Activated naive CD4-positive, alpha-beta T cell treated with anti-CD3 and anti-CD28 coated beads, Interleukin-2, amount 50 U/mL, for 16 hours (primary cell): Measurements from ENCODE around the gene DNAJB13.
"Not testable (repeated sequence)": the region's sequence is repeated elsewhere in the genome, so short reads cannot be mapped to it uniquely, and the experiment has no call there.

Source experiments
- DNase-seq: peaks from one replicate; pipeline ENCODE4 v3.0.0-alpha.2; 2020

The DNAJB13 gene

DNA sequence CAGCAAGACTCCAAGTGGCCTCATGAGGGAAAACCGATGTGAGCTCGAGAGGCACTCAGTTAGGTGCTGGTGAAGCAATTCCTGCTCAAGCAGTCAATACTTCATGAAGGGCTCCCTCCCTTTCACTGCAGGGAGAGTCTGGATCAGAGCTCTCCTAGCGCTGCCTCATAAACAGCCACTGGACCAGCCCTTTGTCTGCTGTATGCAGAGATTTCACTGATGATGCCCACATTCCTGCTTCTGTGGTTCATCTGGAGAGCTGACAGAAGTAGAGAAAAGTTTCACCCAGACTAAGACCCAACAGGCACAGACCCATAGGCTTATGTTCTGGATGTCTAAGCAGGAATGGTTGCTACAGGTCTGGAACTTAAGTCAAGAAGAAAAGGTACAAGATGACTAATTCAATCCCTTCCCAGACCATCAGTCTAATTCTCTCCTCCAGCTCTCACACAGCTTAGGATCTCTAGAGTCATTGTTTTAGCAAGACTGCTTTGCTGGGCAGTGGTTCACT lies 27.8 kb downstream of the DNAJB13 start:
- DNase-seq: no peak

DNA sequence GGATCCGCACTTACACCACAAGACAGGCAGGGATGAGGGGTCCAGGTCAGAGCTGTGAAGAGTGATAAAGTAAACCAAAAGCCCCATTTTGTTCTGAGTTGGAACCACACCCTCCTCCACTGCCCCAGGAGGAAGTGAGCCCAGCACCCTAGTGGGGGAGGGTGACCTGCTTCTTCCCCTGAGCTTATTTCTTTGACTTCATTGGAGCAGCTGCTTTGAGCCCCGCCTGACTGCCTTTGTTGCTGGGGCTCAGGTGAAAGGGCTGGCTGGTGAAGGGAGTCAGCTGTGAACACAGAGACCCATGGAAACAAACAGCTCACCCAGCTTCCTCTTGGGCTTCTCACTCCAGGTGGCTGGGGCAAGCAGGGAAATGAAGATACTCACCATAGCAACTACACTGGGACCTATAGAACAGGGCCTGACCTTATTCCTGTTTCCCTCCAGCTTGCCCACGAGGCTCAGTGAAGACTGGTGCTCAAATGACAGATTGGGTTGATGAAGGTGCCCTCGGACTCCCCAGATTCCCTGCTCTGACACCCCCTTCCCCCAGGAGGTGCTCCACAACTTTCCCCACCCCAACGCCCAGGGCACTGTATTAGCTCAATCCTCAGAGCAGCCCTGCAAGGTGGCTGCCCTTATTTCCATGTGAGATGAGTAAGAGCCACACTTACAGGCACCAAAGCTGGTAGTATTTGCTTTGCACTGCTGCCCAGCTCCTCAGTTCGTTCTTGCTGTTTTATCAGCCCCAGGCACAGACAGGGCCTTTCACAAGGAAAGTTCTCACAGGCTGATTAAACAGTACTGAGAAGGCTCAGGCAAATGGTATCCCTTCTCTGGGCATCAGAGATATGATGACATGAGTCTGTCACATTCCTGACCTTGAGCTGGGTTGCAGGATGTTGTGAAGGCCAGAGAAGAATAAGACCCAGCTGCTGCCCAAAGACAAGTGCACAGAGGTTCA lies 29.5 kb downstream of the DNAJB13 start:
- DNase-seq: peak; percentile 64

DNA sequence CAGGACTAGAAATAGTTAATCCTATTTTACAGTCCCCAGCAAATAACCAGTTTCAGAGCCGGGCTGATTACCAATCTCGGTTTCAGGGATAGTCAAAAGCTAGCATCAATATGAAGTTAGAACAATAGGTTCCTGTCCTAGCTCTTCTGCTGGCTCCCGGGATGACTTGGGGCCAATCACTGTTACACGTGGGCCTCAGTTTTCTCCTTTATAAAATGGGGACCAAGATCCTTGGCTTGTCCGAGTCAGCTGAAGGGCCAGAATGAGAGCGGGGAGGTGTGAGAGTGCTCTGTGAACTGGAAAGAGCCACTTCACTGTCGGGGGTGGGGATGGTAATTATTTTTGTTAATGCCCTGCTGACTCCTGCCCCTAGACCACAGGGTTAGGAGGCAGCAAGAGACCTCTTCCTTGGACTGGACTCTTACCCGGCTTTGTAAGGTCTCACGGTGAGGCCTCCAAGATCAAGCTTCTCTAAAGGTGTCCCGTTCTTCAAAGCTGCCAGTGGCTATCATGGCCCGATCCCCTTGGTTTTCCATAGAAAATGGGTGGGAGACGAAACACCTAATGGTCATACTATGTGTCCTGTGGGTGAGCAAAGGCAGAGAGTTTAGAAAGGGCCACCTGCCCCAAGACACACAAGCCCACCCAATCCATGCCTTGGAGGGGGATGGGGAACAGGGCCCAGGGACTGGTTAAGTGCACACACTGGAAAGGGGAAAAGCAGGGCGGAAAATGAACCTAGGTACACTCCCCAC lies 30.4 kb downstream of the DNAJB13 start:
- no peak for DNase-seq

DNA sequence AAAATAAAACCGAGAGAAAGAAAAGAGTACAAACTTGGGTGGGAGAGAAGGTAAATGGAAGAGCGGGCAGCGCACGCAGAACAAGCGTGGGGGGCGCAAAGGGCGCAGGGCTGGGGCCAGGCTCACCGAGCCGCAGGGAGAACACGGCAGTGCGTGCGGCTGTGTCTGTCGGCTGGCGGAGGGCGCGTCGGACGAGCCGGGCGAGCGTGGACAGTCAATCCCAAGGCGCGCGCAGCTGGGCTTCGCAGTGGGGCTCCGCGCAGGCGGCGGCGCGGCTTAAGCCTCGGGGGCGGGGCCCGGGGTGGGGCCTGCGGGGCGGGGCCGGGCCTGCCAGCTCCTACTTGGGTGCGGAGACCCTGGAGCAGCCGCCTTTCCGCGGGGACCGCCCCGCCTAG lies 31.8 kb downstream of the DNAJB13 start, which contains the start of gene UCP2:
UCP2 (minus strand) TSS at position 249 of the 395 bp plus-strand sequence. CDS start 4,465 bp downstream, outside the sequence.
- peak; percentile 83 for DNase-seq

DNA sequence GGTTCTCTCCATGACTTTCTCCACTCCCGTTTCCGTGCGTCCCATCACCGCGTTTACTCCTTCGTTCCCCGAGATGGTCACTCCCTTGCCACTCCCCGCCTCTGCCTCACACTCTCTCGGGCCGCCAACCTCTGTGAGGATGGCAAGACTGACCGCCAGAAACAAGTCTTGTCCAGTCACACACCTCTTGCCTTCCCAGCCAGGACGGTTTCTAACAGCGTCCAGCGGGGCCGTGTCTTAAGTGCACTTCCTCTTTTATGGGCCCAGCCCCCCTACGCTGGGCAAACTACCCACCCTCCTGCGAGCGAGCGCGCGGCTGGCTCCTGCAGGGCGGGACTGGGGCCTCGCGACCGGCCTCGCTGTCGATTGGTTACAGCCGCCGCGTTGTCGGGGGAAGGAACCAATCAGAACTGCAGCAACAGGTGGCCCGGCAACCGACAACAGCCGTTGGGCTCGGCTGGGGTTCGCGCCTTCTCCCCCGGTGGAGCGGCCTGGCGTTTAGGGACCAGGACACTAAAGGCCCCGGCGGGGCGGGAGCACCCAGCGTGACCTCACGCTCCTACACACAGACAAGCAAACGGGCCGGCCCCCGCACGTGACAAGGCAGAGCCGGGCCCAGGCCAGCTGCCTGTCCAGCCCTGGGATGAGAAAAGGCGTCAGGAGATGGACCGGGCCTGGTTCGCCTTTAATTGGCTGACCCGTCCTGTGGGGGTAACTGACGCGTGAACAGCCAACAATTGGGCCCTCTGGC lies 32.3 kb downstream of the DNAJB13 start:
- DNase-seq: peak; percentile 94

DNA sequence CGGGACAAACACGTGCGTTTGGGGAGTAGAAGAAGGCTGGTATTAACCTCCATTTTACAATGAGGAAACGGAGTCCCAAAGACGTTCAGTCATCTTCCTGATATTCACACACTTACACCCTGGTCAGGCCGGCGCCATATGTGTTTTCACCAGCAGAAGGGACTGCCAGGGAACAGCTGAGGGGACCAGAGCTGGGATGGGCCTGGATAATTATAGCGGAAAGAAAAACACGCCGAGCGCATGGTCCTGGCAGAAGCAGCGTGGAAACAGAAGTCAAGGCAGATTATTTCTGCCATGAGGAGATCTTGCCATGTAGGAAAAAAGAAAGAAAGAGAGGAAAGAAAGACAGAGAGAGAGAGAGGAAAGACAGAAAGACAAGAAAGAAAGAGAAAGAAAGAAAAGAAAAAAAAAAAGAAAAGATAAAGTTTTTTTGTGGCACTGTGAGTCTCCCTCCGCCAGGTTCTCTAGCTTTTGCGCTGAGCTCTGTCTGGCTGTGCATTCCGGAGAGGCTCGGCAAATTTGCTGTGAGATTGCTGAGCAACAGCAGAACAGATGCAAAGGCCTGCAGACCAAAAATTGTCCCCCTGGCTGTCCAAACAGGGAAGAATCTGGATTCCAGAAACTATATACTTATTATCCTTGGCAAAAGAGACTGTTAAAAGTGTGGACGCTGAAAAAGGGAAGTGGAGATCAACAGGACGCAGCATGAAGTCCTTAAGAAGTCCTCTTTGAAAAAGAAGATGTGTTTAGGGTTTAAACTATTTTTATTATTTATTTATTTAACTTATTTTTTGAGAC lies 33.1 kb downstream of the DNAJB13 start:
- peak; percentile 34 for DNase-seq

DNA sequence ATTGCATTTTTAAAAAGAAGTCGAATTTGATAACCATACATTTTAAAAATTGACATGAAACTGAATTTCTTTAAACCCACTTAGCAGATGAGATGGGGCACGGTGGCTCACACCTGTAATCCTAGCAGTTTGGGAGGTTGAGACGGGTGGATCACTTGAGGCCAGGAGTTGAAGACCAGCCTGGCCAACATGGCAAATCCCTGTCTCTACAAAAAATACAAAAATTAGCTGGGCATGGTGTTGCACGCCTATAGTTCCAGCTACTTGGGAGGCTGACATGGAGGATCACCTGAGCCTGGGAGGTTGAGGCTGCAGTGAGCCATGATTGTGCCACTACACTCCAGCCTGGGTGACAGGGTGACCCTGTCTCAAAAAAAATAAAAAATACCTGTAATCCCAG lies 34.8 kb downstream of the DNAJB13 start:
- not testable (repeated sequence) for DNase-seq

DNA sequence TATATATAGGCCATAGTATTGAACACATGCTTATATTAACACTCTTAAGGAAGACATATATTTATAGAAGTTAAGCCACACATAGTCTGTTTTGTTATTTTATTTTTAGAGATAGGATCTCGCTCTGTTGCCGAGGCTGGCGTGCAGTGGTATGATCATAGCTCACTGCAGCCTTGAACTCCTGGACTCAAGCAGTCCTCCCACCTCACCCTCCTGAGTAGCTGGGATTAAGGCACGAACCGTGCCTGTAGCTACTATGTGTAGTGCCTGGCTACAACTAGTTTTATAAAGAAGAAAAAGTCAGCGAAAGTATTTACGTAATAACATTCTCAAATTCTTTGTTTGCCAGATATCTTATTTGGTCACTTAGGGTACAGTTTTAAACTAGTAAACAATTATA lies 37.4 kb downstream of the DNAJB13 start:
- DNase-seq: no peak

DNA sequence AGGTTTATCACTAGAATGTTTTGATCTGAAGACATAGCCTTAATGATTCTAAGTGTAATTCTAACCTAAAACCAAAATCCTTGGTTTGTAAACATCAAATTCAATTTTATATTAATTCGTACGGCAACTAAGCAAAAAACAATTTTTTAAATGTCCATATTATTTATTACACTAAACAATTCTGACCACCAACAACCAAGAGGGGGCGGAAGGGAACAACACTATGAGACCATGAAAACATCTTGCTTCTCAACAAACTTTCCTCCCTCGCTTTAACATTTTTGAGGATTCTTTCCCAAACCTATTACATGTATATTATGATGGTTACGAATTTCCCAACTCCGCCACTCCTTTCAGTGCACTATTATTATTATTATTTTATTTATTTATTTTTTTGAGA lies 38.3 kb downstream of the DNAJB13 start:
- no peak for DNase-seq

DNA sequence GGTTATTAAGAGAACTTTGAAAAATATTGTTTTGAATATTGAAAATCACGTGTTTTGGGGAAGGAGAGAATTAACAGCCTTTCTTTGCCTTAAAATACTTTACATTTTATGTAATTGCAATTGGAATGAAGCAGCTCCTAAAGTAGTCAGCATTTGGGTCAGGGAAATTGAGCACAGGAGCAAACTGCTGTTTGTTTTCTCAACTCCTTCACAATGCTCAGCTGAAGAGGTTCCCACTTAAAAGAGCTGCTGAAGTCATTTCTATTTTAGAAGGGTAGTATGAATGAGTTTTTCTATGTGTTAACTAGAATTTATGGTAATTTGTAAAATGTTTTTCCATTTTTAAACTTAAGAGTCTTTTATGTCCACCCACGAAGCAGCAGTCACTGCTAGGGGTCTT lies 39.9 kb downstream of the DNAJB13 start:
- DNase-seq: no peak

DNA sequence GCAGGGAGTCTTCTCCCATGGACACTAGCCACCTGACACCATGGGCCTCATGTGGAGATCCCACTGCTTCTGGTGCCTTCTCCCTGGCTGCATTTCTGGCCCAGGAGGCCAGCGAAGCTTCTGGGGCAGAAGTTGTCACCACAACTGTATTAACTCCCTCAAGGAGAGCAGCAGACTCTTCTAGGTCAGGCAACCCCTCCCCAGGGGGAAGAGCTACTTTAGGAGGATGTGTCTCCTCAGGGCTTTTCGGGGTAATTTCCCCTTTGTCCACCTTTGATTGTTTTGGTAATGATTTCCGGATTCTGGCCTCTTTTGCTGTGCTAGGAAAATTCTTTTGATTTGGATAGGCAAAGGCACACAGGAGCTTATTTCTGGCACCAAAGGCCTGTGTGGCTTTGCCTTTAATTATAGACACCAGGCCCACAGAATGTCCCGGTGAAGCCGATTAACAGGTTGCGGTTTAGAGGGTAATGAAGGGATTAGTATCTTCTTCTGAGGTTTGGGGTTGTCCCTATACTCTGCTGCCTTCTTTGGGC lies 40.7 kb downstream of the DNAJB13 start:
- no peak for DNase-seq

DNA sequence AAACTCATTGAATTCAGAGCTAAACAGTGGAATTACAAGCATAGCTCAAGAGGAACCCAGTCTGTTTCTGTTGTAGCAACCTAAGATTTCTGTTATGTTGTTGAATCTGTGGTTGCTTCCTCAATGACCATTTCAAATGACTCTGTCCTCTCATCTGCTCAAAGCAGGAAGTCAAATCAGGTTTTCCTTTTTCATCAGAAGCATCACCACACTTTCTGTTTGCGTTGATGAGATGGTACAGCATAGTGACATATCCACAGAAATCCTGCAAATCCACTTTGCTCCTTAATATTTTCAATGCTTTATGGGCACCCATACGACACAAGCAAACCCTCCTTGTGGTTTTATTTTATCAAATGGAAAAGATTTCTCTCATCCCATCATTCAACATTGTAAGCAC lies 44.4 kb downstream of the DNAJB13 start:
- DNase-seq: no peak

DNA sequence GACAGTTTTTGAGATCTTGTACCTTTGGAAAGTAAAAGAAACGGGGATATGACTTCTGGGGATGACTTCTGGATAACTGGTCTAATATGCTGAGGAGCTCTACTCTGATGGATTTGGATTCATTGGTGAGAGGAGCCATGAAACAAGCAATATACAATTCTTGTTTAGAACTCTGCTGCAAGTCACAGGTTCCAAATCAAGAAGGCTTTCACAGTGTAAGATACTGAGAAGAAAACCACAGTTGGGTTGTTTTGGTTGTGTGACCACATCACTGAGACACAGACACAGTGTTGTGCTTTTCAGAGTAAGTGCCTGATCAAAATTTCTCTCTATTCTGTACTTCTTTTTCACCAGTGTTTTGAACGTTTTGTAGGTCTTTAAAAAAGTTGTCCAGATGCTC lies 44.9 kb downstream of the DNAJB13 start:
- DNase-seq: no peak

DNA sequence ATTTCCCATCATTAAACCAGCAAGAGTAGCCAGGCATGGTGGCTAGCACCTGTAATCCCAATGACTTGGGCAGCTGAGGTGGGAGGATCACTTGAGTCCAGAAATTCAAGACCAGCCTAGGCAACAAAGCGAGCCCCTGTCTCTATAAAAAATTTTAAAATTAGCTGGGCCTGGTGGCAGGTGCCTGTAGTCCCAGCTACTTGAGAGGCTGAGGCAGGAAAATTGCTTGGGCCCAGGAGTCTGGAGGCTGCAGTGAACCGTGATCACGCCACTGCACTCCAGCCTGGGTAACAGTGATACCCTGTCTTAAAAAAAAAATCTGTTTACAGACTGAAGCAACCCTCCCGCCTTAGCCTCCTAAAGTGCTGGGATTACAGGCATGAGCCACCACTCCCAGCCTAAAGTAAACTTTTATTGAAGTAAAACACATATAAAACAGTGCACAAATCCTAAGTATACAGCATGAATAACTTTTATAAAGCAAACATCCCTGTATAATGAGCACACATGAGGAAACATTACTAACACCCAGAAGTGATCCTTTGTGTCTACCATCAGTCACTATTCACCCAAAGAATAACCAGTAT lies 45.4 kb downstream of the DNAJB13 start:
- DNase-seq: no peak

DNA sequence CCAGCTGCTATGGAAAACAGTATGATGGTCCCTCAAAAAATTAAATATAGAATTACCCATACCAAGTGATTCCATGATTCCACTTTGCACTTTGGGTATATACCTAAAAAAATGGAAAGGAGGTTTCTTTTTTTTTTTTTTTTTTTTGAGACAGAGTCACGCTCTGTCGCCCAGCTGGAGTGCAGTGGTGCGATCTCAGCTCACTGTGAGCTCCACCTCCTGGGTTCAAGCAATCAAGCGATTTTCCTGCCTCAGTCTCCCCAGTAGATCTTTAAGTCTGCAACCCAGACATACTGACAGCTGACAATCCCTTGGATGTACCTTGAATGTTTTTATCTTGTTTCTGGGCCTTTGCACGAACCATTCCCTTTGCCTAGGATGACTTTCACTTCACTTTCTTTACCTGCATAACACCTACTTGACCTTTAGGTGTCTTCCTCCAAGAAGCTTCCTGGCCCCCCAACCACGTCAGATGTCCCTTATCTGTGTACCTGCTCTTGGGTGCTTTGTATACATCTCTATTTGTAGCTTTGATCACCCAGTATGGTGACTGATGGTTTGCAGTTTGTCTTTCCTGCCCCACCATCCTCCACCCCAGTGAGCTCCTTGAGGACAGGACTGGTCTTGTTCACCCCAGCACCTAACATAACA lies 46.4 kb downstream of the DNAJB13 start:
- DNase-seq: no peak

DNA sequence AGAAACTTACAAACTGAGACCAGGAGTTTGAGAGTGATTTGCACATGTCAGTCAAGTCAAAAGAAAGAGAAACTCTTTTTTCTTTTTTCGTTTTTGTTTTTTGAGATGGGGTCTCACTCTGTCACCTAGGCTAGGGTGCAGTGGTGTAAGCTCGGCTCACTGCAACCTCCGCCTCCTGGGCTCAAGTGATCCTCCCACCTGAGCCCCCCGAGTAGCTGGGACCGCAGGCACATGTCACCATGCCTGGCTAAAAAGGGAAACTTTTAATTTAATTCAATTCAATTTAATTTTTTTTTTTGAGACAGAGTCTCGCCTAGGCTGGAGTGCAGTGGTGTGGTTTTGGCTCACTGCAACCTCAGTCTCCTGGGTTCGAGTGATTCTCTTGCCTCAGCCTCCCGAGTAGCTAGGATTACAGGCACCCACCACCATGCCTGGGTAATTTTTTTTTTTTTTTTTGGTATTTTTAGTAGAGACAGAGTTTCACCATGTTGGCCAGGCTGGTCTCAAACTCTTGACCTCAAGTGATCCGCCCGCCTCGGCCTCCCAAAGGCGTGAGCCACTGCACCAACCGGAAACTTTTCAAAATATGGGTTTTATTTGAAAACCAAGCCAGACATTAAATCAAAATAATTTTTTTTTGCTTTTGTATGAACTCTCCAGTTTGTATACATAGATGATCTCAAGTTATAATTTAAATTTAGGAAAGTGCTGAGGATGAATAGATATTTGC lies 48.2 kb downstream of the DNAJB13 start:
- no peak for DNase-seq

DNA sequence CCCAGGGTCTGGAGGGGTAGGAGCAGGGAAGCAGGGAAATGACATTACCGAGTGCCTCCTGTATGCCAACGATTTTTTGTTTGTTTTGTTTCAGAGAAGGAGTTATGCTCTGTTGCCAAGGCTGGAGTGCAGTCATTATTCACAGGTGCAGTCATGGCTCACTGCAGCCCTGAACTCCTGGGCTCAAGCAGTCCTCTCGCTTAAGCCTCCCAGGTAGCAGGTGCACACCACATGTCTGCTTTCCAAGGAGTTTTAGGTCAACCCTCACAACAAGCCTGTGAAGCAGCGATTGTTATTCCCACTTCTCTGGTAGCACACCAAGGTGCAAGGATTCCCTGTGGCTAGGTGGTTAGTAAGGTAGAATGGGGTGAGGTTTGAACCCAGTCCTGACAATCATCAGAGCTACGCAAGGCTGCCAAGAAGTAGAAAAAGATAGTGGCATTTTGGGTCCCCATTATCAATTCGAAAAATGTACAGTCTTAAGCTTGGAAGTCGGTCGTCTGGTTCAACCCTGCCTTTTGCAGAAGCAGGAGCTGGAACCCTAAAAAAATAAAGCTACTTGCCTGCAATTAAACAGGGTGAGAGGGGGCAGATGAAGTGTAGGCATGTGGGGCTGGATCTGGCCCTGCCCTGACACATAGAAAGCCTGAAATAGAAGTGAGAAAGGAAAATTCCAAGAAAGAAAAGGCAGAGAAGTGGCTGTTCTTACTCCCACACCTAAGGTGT lies 48.9 kb downstream of the DNAJB13 start:
- no peak for DNase-seq

DNA sequence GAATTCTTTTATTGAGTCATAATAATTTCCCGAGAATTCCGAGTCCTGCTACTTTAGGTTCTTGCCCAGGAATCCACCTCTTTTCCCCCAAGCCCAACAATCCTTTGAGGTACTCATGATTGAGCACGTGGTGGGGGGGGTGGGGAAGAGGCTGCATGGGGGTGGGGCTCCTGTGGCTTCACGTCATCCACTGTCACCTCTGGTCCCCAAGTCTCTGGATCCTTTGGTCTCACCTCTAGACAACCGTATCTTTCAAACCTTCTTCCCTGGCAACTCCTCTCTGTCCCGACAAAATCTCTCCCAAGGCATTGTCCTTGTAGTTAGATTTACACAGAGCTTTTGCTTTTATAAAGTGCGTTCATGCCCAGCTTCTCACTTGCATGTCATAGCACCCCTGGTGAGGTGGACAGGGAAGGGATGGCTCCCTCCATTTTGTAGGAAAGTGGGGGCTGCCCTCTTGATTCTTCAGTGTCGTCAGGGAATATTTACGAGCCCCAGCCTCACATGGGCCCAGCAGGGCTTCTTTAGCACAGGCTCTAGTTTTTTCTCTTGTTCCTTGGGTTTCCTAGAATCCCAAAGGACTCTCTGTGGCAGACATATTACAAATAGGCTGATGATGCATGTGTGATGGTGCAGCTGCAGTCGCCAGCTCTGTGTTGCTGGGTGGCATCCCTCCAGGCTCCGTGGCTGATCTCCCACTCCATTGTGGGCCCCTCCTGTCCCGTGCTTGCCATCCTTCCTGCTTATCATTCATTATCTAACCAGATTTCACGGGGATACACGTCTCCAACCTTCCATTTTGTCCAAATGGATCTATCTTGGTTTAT lies 49.7 kb downstream of the DNAJB13 start:
- no peak for DNase-seq
